K562 (cell line): ENCODE data around the gene CEP192. TPM values are rescaled to one million over a fixed set of nuclear protein-coding genes. Genes with fewer than 3 reads are reported as not detected.

Experiments
- ATAC-seq: fragments of 200-7000 bp; cut with Tn5 transposase; 3 replicates; pipeline ENCODE4 v1.9.1; 2020; ENCODE audit warnings: moderate library complexity
- BruUV-seq: library from RNA; stranded (reverse); fragments of 400-500 nt; replicated peaks from 2 replicates; lab custom pipeline; 2021; lab: Mats Ljungman, UMichigan
- CTCF ChIA-PET: fragments of 300-600 bp; formaldehyde crosslinking; extraction: SDS; loops from one replicate; lab custom pipeline; 2021; ENCODE audit warnings: low intra/inter-chr PET ratio; lab: Yijun Ruan, JAX
- POLR2A ChIA-PET: fragments of 300-600, 350-650 bp; sonication (Branson Sonifier 250); formaldehyde crosslinking; extraction: SDS; loops from one replicate; lab custom pipeline; 2021; ENCODE audit warnings: antibody characterized with exemption, inconsistent platforms; lab: Yijun Ruan, JAX
- DNase-seq, 4 experiments: peaks; one replicate each; pipeline versions ENCODE4 v3.0.0 to v3.0.0-alpha.2; 2011 to 2018; ENCODE audit warnings: low spot score in 3 of 4, mixed read lengths in 3 of 4; ENCODE audit errors: extremely low read depth in 1 of 4
- FAIRE-seq: peaks from 2 replicates; lab custom pipeline; 2011; peaks lifted over from hg19 to GRCh38; lab: Jason Lieb, UNC
- H2AFZ ChIP-seq: 2 replicates; pipeline ENCODE4 v1.6.0; 2011; ENCODE audit warnings: low read depth, low read length, control low read depth, inconsistent platforms
- H3K27ac ChIP-seq: fragments of 200-600 bp; 3 replicates; pipeline ENCODE4 v1.8.0; 2011; ENCODE audit warnings: low read depth, mild to moderate bottlenecking, control low read depth, inconsistent platforms, low read length, moderate library complexity, mixed read lengths; ENCODE audit errors: extremely low read depth
- H3K27me3 ChIP-seq, 2 experiments: fragments of 300-600 bp in 1 of 2; 2 replicates in 1 of 2; 3 replicates in 1 of 2; pipeline versions ENCODE4 v1.6.0 to v1.8.0; 2011; ENCODE audit warnings: inconsistent platforms in 2 of 2, low read length in 2 of 2, mild to moderate bottlenecking in 1 of 2, mixed read lengths in 1 of 2, moderate library complexity in 1 of 2; ENCODE audit not compliant: control insufficient read depth in 2 of 2, insufficient read depth in 2 of 2
- H3K36me3 ChIP-seq: fragments of 300-600 bp; 3 replicates; pipeline ENCODE4 v1.8.0; 2011; ENCODE audit warnings: mild to moderate bottlenecking, low read length, inconsistent platforms; ENCODE audit not compliant: control insufficient read depth, insufficient read depth
- H3K4me1 ChIP-seq, 2 experiments: fragments of 200-600 bp in 1 of 2; replicated peaks in 1 of 2; 2 replicates in 1 of 2; 3 replicates in 1 of 2; pipeline versions ENCODE4 v1.5.1 to v1.8.0; 2011; ENCODE audit warnings: inconsistent platforms in 2 of 2, low read length in 2 of 2, mild to moderate bottlenecking in 1 of 2, mixed read lengths in 1 of 2, moderate library complexity in 1 of 2; ENCODE audit not compliant: control insufficient read depth in 2 of 2, insufficient read depth in 2 of 2
- H3K4me2 ChIP-seq: 2 replicates; pipeline ENCODE4 v1.6.1; 2011; ENCODE audit warnings: low read length, control low read depth, inconsistent platforms, mixed read lengths; ENCODE audit not compliant: insufficient read depth
- H3K4me3 ChIP-seq: fragments of 200-600 bp; sonication (generic), shearing (Covaris generic); 2 replicates; pipeline ENCODE4 v1.5.1; 2016; ENCODE audit warnings: control low read depth, inconsistent platforms
- H3K79me2 ChIP-seq: fragments of 200-600 bp; 3 replicates; pipeline ENCODE4 v1.8.0; 2011; ENCODE audit warnings: low read length, inconsistent platforms; ENCODE audit not compliant: control insufficient read depth, insufficient read depth
- H3K9ac ChIP-seq, 2 experiments: 2 replicates each; pipeline versions ENCODE4 v1.6.0 to v1.6.1; 2011; ENCODE audit warnings: low read depth in 2 of 2, low read length in 2 of 2, control low read depth in 1 of 2, inconsistent platforms in 1 of 2, mild to moderate bottlenecking in 1 of 2, mixed read lengths in 1 of 2; ENCODE audit not compliant: insufficient read depth in 1 of 2
- H3K9me1 ChIP-seq: one replicate; pipeline ENCODE4 v1.6.0; 2011; ENCODE audit warnings: inconsistent platforms, mild to moderate bottlenecking, low read length, moderate library complexity; ENCODE audit not compliant: control insufficient read depth, insufficient read depth
- H3K9me3 ChIP-seq: replicated peaks from 2 replicates; pipeline ENCODE4 v1.5.1; 2011; ENCODE audit warnings: low read depth, low read length, inconsistent platforms; ENCODE audit not compliant: control insufficient read depth, insufficient read depth
- H4K20me1 ChIP-seq: replicated peaks from 2 replicates; pipeline ENCODE4 v1.6.1; 2011; ENCODE audit warnings: low read length, inconsistent platforms, mixed read lengths; ENCODE audit not compliant: control insufficient read depth, insufficient read depth
- NONO ChIP-seq, 2 experiments: fragments of 200-400 bp in 1 of 2; fragments of 450-650 bp in 1 of 2; formaldehyde crosslinking in 1 of 2; IDR thresholded peaks; 2 replicates each; pipeline ENCODE4 v1.6.1; 2017; ENCODE audit warnings: low read depth in 2 of 2, mild to moderate bottlenecking in 2 of 2, moderate library complexity in 2 of 2, low read length in 1 of 2
- RFX1 ChIP-seq: fragments of 450-650 bp; IDR thresholded peaks from 2 replicates; pipeline ENCODE4 v1.6.1; 2016; ENCODE audit warnings: mild to moderate bottlenecking, moderate library complexity
- WGBS: fragments of 100-300 bp; shearing (Covaris generic); methylation state at CpG from one replicate; pipeline ENCODE4 v1.1.6; 2016; ENCODE audit warnings: low coverage, mixed read lengths; ENCODE audit not compliant: insufficient coverage; ENCODE audit errors: missing lambda C conversion rate; 5-methylcytosine and 5-hydroxymethylcytosine counted together
- in situ Hi-C: fragments of 300-500 bp; cut with MboI; formaldehyde crosslinking; loops from 4 replicates; pipeline ENCODE4 v1.15.0; 2018; ENCODE audit warnings: inconsistent platforms, mixed read lengths
- intact Hi-C: fragments of 100-400 bp; cut with micrococcal nuclease; formaldehyde crosslinking; loops from 2 replicates; pipeline ENCODE4 v1.14.2; 2022
- polyA plus RNA-seq, 8 experiments: library from polyadenylated mRNA; depleted of rRNA in 4 of 8; stranded (reverse) in 5 of 8; unstranded in 3 of 8; fragments of >200 nt; fragmentation: Nextera tagmentation in 2 of 8; fragmentation: Illumina TruSeq in 1 of 8; extraction: Ambion mirVana in 2 of 8; extraction: Trizol in 1 of 8; gene quantifications; 2 replicates each; pipeline versions ENCODE4 v1.2.1 to v1.2.3, GENCODE V29; 2011 to 2014; ENCODE audit warnings: inconsistent platforms in 1 of 8, missing spikeins in 1 of 8
- total RNA-seq, 7 experiments: library from RNA; depleted of rRNA in 6 of 7; stranded (reverse); fragments of >200 nt in 6 of 7; fragmentation: Illumina TruSeq in 2 of 7; extraction: Trizol in 2 of 7; gene quantifications; 2 replicates each; pipeline versions ENCODE4 v1.2.1 to v1.2.3, GENCODE V29; 2011 to 2021; ENCODE audit warnings: low replicate concordance in 1 of 7
- TF ChIP-seq, protein P1 (sequence below): fragments of 250-450 bp; sonication (Bioruptor Pico); IDR thresholded peaks from 2 replicates; pipeline ENCODE4 v1.4.0; 2020; ENCODE audit warnings: mild to moderate bottlenecking

Gene CEP192
- total and polyA plus RNA-seq, 9 of the 15 experiments (the other 6 are each of a cell fraction or from before 2014, with no cell fraction given), result 14.4 to 54.4 (median 35.8) TPM

- no peak for TF ChIP-seq NONO (IDR thresholded peaks at IDR 0.05; ENCODE audit: low read depth in 2 of 2, low read length in 1 of 2)
- TF ChIP-seq, all 486 proteins: peak for 6
Observed at GRCh38 chr18:13159579-13159978, 168.4 kb downstream of the CEP192 start (continued).

- no peak overlapping the region for H2AFZ ChIP-seq
- no peak for FAIRE-seq
- no peak; the same call in 2 of the 3 replicates for ATAC-seq
- H3K9me1 ChIP-seq, result no peaks in the 10 kb centered on the region
- BruUV-seq, result no TSS peak
- no peaks in the 10 kb centered on the region for H3K9me3 ChIP-seq
- H3K4me1 ChIP-seq, result no peaks in the 10 kb centered on the region; a peak in 1 of 5 replicates
- H3K27ac ChIP-seq, result no peak overlapping the region
- POLR2A ChIA-PET, result interaction anchor here (1.2 kb wide), 1 partner anchor 11 kb away, joined by 3 read pairs; no protein-coding TSS in a partner anchor
- no peak overlapping the region for H3K4me2 ChIP-seq
- TF ChIP-seq RFX1, result peak; percentile 26; the same call in 1 of the 2 replicates
- TF ChIP-seq, protein P1, sequence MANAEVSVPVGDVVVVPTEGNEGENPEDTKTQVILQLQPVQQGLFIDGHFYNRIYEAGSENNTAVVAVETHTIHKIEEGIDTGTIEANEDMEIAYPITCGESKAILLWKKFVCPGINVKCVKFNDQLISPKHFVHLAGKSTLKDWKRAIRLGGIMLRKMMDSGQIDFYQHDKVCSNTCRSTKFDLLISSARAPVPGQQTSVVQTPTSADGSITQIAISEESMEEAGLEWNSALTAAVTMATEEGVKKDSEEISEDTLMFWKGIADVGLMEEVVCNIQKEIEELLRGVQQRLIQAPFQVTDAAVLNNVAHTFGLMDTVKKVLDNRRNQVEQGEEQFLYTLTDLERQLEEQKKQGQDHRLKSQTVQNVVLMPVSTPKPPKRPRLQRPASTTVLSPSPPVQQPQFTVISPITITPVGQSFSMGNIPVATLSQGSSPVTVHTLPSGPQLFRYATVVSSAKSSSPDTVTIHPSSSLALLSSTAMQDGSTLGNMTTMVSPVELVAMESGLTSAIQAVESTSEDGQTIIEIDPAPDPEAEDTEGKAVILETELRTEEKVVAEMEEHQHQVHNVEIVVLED (CRISPR knock-in tag), result no peak
- no peak overlapping the region for H3K9ac ChIP-seq
- intact Hi-C loops (loop anchor here (10.0 kb wide), 1 partner anchor 53 kb away; the partner anchor contains the start of gene LDLRAD4), in situ Hi-C loops (no loop called here)
- H4K20me1 ChIP-seq, result no peaks in the 10 kb centered on the region; the same call in 1 of the 2 replicates
- peak in 1 of 4 experiments; percentile 1 for DNase-seq
- peaks cover 18 to 44% of the 10 kb centered on the region in 2 experiments for H3K27me3 ChIP-seq
- CTCF ChIA-PET, result no interaction called here
- H3K36me3 ChIP-seq, result no peaks in the 10 kb centered on the region
- WGBS, result 4% methylated on average over 16 of the region's 16 CpGs
- no peaks in the 10 kb centered on the region for H3K79me2 ChIP-seq
- H3K4me3 ChIP-seq, result no peak overlapping the region
Observed at GRCh38 chr18:13161276-13161899, 170.2 kb downstream of the CEP192 start.
